Astrocyte (in vitro differentiated cells and primary cell): ENCODE measurements around the gene PKD1L1. TPM values are rescaled to one million over a fixed set of nuclear protein-coding genes. Genes with fewer than 3 reads are reported as not detected.
"Not testable (repeated sequence)": the region's sequence is repeated elsewhere in the genome, so short reads cannot be mapped to it uniquely, and the experiment has no call there.

Experiments
- DNase-seq: peaks from one replicate; pipeline ENCODE4 v3.0.0-alpha.2; 2010; ENCODE audit warnings: low read depth
- FAIRE-seq: peaks from 2 replicates; lab custom pipeline; 2011; peaks lifted over from hg19 to GRCh38; lab: Jason Lieb, UNC
- H2AFZ ChIP-seq: 2 replicates; pipeline ENCODE4 v1.6.0; 2012; ENCODE audit warnings: low read depth, low read length, inconsistent platforms
- H3K27ac ChIP-seq: 2 replicates; pipeline ENCODE4 v1.5.1; 2011; ENCODE audit warnings: low read depth, low read length, inconsistent platforms
- H3K27me3 ChIP-seq: 2 replicates; pipeline ENCODE4 v1.6.0; 2011; ENCODE audit warnings: low read length, inconsistent platforms; ENCODE audit not compliant: insufficient read depth
- H3K36me3 ChIP-seq: 2 replicates; pipeline ENCODE4 v1.5.1; 2011; ENCODE audit warnings: low read length, inconsistent platforms; ENCODE audit not compliant: insufficient read depth
- H3K4me1 ChIP-seq: 2 replicates; pipeline ENCODE4 v1.5.1; 2011; ENCODE audit warnings: low read length, inconsistent platforms; ENCODE audit not compliant: insufficient read depth
- H3K4me2 ChIP-seq: 2 replicates; pipeline ENCODE4 v1.6.0; 2012; ENCODE audit warnings: low read length, inconsistent platforms
- H3K4me3 ChIP-seq: 2 replicates; pipeline ENCODE4 v1.5.1; 2011; ENCODE audit warnings: low read depth, mild to moderate bottlenecking, low read length, inconsistent platforms; ENCODE audit not compliant: insufficient read depth
- H3K79me2 ChIP-seq: 2 replicates; pipeline ENCODE4 v1.6.0; 2012; ENCODE audit warnings: mild to moderate bottlenecking, low read length, inconsistent platforms; ENCODE audit not compliant: insufficient read depth
- H3K9ac ChIP-seq: 2 replicates; pipeline ENCODE4 v1.6.0; 2012; ENCODE audit warnings: mild to moderate bottlenecking, low read length, inconsistent platforms
- H3K9me3 ChIP-seq: 2 replicates; pipeline ENCODE4 v1.5.1; 2012; ENCODE audit warnings: low read depth, mild to moderate bottlenecking, low read length, inconsistent platforms; ENCODE audit not compliant: insufficient read depth
- H4K20me1 ChIP-seq: 2 replicates; pipeline ENCODE4 v1.6.0; 2012; ENCODE audit warnings: low read length, inconsistent platforms; ENCODE audit not compliant: insufficient read depth
- H3K27ac Mint-ChIP-seq: one replicate; pipeline ENCODE4 v1.8.0; 2021; ENCODE audit warnings: mild to moderate bottlenecking, mixed read lengths; ENCODE audit not compliant: unreplicated experiment
- H3K27me3 Mint-ChIP-seq: one replicate; pipeline ENCODE4 v1.8.0; 2021; ENCODE audit warnings: low read depth, mixed read lengths; ENCODE audit not compliant: unreplicated experiment
- H3K36me3 Mint-ChIP-seq: one replicate; pipeline ENCODE4 v1.8.0; 2021; ENCODE audit warnings: low read depth, mixed read lengths; ENCODE audit not compliant: unreplicated experiment
- H3K4me1 Mint-ChIP-seq: one replicate; pipeline ENCODE4 v1.8.0; 2021; ENCODE audit warnings: low read depth, mixed read lengths; ENCODE audit not compliant: unreplicated experiment
- H3K4me3 Mint-ChIP-seq: one replicate; pipeline ENCODE4 v1.8.0; 2021; ENCODE audit warnings: mild to moderate bottlenecking, moderate library complexity, mixed read lengths; ENCODE audit not compliant: unreplicated experiment
- H3K9me3 Mint-ChIP-seq: one replicate; pipeline ENCODE4 v1.8.0; 2021; ENCODE audit warnings: mild to moderate bottlenecking, mixed read lengths; ENCODE audit not compliant: unreplicated experiment
- CTCF ChIP-seq: IDR thresholded peaks from 2 replicates; pipeline ENCODE4 v1.5.1; 2011; ENCODE audit warnings: low read depth, mild to moderate bottlenecking, inconsistent platforms, low read length, moderate library complexity; ENCODE audit not compliant: insufficient read depth
- EZH2 ChIP-seq: IDR thresholded peaks from 2 replicates; pipeline ENCODE4 v1.6.1; 2012; ENCODE audit warnings: mild to moderate bottlenecking, low read length, inconsistent platforms; ENCODE audit not compliant: insufficient read depth
- total RNA-seq: library from RNA; stranded (reverse); gene quantifications from 2 replicates; pipeline ENCODE4 v1.2.1, GENCODE V29; 2021

Gene PKD1L1
- total RNA-seq, 1 donor from 2014 or later, result 0.39 TPM

- not testable (repeated sequence) for H4K20me1 ChIP-seq, H2AFZ ChIP-seq, H3K27me3 ChIP-seq, H3K36me3 ChIP-seq, H3K79me2 ChIP-seq, H3K4me1 ChIP-seq, H3K27me3 Mint-ChIP-seq, H3K9ac ChIP-seq, H3K27ac ChIP-seq, H3K36me3 Mint-ChIP-seq, H3K4me3 ChIP-seq, H3K9me3 ChIP-seq, DNase-seq, H3K4me3 Mint-ChIP-seq, H3K9me3 Mint-ChIP-seq
- H3K4me2 ChIP-seq, result peak overlapping the region; percentile 11
- Mint-ChIP-seq H3K4me1 (peaks cover 27% of the 10 kb centered on the region), H3K27ac (peak overlapping the region; percentile 49)
- peak; percentile 56 for FAIRE-seq
Observed at GRCh38 chr7:47916514-47916913, 31.8 kb downstream of the PKD1L1 start.

GRCh38 chr7:47915616-47915976 is 32.7 kb downstream of the PKD1L1 start:
- no peaks in the 10 kb centered on the region for H3K36me3 Mint-ChIP-seq
- peaks cover 7% of the 10 kb centered on the region for H3K4me1 ChIP-seq
- no peak overlapping the region for H2AFZ ChIP-seq
- no peak overlapping the region for H3K27ac ChIP-seq
- no peak for TF ChIP-seq EZH2
- no peak for TF ChIP-seq CTCF
- no peak overlapping the region for H3K4me2 ChIP-seq
- H3K36me3 ChIP-seq, result no peaks in the 10 kb centered on the region
- H3K4me3 Mint-ChIP-seq, result no peak overlapping the region
- H3K4me3 ChIP-seq, result no peak overlapping the region
- no peak overlapping the region for H3K9ac ChIP-seq
- no peaks in the 10 kb centered on the region for H3K27me3 Mint-ChIP-seq
- no peaks in the 10 kb centered on the region for H3K27me3 ChIP-seq
- H3K9me3 ChIP-seq, result no peaks in the 10 kb centered on the region
- H4K20me1 ChIP-seq, result no peaks in the 10 kb centered on the region
- peaks cover 8% of the 10 kb centered on the region for H3K9me3 Mint-ChIP-seq
- H3K27ac Mint-ChIP-seq, result peak overlapping the region; percentile 80
- peaks cover 27% of the 10 kb centered on the region for H3K4me1 Mint-ChIP-seq
- FAIRE-seq, result no peak
- H3K79me2 ChIP-seq, result no peaks in the 10 kb centered on the region
- DNase-seq, result no peak

GRCh38 chr7:47914717-47915615 is 33.3 kb downstream of the PKD1L1 start:
- Mint-ChIP-seq H3K4me1 (peaks cover 27% of the 10 kb centered on the region), H3K9me3 (peaks cover 8% of the 10 kb centered on the region), H3K27me3 (no peaks in the 10 kb centered on the region), H3K4me3 (no peak overlapping the region), H3K36me3 (no peaks in the 10 kb centered on the region), H3K27ac (peak overlapping the region; percentile 84)
- peaks cover 7% of the 10 kb centered on the region for H3K4me1 ChIP-seq
- H3K36me3 ChIP-seq, result no peaks in the 10 kb centered on the region
- no peak overlapping the region for H2AFZ ChIP-seq
- no peaks in the 10 kb centered on the region for H3K79me2 ChIP-seq
- H3K27ac ChIP-seq, result no peak overlapping the region
- no peaks in the 10 kb centered on the region for H3K27me3 ChIP-seq
- no peak overlapping the region for H3K4me3 ChIP-seq
- H4K20me1 ChIP-seq, result no peaks in the 10 kb centered on the region
- TF ChIP-seq EZH2, result no peak
- no peak for TF ChIP-seq CTCF
- H3K9ac ChIP-seq, result no peak overlapping the region
- FAIRE-seq (peak; percentile 34), DNase-seq (no peak)
- peak overlapping the region; percentile 41 for H3K4me2 ChIP-seq
- no peaks in the 10 kb centered on the region for H3K9me3 ChIP-seq
